HG02884 (cell line): Measurements from ENCODE around the gene ICAM3.
"Not testable (repeated sequence)": the region's sequence is repeated elsewhere in the genome, so short reads cannot be mapped to it uniquely, and the experiment has no call there.

Experiments
- ATAC-seq: cut with Tn5 transposase; IDR thresholded peaks from one replicate; pipeline ENCODE4 v1.9.1; 2021; ENCODE audit warnings: mild to moderate bottlenecking, moderate library complexity; ENCODE audit not compliant: unreplicated experiment

ICAM3 gene, protein sequence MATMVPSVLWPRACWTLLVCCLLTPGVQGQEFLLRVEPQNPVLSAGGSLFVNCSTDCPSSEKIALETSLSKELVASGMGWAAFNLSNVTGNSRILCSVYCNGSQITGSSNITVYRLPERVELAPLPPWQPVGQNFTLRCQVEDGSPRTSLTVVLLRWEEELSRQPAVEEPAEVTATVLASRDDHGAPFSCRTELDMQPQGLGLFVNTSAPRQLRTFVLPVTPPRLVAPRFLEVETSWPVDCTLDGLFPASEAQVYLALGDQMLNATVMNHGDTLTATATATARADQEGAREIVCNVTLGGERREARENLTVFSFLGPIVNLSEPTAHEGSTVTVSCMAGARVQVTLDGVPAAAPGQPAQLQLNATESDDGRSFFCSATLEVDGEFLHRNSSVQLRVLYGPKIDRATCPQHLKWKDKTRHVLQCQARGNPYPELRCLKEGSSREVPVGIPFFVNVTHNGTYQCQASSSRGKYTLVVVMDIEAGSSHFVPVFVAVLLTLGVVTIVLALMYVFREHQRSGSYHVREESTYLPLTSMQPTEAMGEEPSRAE

DNA sequence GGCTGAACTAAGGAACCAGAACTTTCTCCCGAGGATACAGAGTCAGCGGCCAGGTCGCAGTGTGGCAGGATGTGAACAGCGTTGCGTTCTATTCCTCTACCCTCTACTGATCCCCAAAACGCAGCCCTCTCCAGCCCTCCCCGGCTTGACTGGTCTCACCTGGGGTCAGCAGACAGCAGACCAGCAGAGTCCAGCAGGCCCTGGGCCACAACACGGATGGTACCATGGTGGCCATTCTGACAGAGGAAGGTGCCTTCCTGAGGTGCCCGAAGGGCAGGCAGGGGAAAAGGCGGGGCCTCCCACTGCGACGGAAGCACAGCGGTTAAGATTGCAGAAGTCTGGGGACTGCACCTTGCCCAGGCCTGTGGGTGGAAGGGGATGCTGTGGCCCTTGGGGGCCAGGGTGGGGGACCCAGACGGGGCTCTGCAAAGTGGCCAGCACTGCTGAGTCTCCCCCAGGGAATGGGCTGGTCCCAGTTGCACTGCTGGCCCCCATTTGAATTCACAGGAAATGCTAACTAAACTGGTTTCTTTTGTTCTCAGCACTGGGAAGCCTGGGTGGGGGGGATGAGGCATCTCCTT, at the start of gene ICAM3:
Gene ICAM3 (minus strand): TSS at position 245 of the 581 bp plus-strand sequence. CDS start 10 bp downstream, at position 235.
- peak; percentile 54 for ATAC-seq

DNA sequence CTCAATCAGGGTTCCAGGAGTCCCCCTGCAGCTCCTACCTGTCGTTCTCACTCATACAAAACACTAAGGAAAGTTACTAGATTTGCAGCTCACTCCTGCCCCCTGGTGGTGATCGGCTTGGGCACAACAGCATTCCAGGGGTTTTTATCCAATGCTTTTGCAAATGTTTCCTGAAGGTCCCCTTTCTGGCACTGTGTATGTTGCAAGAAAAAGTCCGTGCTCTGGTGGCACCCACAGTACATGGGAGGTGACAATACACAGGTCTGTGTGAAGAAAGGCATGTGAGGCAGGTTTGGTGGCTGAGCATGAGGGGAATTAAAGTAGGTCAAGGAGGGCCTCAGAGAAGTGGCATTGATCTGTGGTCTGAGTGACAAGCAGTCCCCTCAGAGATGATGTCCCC, 49.5 kb upstream of the ICAM3 start:
- ATAC-seq = no peak

DNA sequence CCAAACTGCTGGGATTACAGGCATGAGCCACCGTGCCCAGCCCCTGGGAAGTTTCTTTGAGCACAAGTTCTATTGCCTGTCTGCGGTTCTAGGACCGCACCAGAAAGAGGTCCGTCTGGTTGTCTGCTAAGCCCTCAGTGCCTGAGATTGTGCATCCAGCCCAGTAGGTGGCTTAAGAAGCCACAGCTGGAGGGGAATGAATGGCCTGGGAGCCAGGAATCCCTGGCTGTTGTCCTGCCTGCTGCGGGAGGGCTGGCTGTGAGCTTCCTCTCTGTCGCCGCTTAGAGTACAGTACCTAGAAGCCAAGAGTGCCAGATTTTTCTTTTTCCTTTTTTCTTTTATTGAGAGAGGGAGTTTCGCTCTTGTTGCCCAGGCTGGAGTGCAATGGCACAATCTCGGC, 45.2 kb upstream of the ICAM3 start:
- no peak for ATAC-seq

DNA sequence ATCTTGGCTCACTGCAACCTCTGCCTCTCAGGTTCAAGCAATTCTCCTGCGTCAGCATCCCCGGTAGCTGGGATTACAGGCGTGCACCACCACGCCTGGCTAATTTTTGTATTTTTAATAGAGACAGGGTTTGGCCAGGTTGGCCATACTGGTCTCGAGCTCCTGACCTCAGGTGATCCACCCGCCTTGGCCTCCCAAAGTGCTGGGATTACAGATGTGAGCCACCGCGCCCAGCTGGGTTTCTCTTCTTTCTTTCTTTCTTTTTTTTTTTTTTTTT, 43.7 kb upstream of the ICAM3 start:
- ATAC-seq = not testable (repeated sequence)

DNA sequence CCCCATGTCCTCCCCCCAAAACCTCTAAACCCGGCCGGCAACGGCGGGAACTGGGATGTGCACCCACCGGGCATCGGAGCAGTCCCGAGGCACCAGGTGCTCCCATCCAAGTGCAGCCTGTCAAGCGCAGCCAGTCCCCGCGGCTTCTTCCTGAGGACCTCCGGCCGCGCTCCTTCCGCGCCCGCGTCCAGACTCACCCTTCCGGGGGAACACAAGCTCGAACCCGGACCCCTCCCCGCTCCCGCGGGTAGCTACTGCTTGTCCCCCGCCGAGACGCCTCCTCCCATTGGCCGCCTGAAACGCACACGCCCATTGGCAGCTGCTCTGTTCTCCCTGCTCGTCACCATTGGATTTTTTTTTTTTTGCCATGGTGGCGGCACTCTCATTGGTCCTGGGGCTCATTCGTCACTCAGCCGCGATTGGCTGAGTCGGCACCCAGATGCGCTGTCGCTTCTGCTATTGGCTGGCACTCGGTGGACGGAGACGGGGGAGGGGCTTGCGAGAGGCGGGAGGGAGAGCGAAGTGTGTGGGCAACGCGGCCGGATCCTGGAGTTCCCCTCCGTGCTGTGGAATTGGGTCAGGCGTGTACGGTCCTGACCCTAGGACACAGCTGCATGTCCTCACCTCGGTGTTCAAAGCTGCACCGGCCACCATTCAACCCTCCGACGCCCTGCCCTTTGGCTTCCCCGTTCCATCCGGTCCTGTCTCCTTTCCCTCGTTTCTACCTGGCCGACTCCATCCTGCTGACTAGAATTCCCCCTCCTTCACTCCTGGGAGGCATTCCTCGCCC, 41.1 kb upstream of the ICAM3 start, which contains the start of gene TYK2:
Gene TYK2 (minus strand): TSS at position 260 of the 790 bp plus-strand sequence. CDS start 2,166 bp downstream, outside the sequence.
- ATAC-seq = peak; percentile 85

DNA sequence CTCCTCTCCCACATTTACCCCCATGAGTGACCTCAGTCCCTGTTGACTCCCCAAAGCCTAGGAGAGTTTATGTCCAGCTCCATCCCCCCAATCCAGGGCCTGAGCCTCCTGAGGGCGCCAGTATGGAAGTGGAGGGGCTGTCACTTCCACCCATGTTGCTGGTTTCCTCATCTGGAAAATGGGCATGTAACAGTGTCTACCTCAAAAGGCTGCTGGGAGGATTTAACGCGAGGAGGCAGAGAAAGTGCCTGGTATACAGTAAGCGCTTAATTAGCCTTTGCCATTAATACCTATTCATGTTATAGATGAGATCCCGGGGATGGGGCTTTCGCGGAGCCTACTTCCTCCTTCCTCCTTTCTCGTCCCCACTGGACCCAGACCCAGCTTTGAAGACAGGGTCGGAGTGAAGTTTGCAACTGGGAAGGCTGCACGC, 40.5 kb upstream of the ICAM3 start:
- no peak for ATAC-seq

DNA sequence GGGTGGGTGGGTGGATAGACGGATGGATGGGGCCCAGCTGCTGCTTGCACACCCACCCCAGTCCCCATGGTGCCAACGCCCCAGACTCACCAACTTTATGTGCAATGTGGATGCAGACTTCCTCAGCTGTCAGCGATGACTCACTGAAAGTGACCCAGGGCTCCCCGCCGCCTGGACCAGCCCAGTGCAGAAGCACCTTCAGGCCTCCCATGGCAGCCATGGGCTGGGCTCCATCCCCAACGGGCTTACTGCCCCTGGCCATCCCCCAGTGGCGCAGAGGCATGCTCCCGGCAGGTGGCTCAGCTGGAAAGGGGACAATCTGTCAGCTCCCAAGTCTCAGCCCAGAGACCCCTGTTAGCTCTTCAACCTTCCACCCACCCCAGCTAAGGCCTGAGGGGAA, 38.7 kb upstream of the ICAM3 start:
- ATAC-seq = no peak

DNA sequence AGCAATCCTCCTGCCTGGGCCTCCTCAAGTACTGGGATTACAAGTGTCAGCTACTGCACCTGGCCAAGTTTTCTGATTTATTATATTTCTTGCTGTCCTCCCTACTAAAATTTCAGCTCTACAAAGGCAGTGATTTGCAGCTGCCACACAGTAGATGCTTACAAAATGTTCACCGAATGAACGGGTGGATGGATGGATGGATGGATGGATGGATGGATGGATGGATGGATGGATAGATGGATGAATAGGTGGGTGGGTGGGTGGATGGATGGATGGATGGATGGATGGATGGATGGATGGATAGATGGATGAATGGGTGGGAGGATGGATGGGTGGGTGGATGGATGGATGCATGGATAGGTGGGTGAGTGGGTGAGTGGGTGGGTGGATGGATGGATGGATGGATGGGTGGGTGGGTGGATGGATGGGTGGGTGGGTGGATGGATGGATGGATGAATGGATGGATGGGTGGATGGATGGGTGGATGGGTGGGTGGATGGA, 37.8 kb upstream of the ICAM3 start:
- ATAC-seq = not testable (repeated sequence)

DNA sequence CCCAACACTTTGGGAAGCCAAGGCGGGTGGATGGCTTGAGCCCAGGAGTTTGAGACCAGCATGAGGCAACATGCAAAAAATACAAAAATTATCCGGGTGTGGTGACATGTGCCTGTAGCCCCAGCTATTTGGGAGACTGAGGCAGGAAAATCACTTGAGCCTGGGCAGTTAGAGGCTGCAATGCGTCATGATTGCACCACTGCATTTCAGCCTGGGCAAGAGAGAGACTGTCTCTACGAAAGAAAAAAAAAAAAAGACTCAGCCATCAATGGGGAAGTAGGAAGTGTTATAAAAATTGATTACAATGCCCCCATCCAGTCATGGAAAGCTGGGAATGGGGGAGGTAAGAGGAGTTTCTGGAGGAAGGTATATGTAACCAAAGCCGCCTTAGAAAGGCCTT, 35.5 kb upstream of the ICAM3 start:
- no peak for ATAC-seq

DNA sequence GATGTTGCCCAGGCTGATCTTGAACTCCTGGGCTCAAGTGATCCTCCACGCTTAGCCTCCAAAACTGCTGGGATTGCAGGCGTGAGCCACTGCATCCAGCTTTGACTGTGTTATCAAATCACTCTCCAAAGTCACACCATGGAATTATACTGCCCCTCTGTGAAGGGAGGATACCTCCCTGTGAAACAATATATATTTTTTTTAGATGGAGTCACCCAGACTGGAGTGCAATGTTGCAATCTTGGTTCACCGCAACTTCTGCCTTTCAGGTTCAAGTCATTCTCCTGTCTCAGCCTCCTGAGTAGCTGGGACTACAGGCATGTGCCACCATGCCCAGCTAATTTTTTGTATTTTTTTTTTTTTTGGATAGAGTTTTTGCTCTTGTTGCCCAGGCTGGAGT, 33.3 kb upstream of the ICAM3 start:
- no peak for ATAC-seq

DNA sequence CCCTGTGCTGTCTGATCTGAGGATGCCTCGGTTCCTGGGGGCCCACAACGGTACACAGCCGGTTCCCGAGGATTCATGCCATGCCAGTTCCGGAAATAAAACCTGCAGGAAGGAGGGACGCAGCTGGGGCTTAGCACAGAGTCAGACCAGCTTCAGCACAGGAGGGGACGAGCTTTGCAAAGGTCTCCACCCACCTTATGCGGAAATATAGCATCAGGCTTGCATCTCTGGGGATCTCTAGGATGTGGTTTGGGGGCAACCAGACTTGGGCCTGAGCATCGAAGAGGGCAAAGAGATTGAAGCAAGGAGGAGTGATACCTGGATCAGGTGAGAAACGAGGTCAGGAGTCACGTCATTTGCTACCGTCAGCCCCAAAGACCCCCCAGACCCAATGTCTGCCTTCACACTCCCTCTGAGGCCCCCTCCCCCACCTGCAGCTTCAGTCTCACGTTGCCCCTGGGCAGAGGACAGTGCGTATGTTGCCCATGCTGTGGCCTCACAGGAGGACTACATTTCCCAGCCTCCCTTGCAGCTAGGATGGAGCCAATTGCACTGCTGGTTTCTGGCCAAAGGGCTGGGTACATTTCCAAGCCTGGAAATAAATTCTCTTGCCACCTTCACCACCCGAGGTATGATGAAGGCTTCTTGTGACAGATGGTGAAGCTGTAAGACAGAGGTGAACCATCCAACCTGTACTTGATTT, 28.8 kb upstream of the ICAM3 start:
- ATAC-seq = no peak

DNA sequence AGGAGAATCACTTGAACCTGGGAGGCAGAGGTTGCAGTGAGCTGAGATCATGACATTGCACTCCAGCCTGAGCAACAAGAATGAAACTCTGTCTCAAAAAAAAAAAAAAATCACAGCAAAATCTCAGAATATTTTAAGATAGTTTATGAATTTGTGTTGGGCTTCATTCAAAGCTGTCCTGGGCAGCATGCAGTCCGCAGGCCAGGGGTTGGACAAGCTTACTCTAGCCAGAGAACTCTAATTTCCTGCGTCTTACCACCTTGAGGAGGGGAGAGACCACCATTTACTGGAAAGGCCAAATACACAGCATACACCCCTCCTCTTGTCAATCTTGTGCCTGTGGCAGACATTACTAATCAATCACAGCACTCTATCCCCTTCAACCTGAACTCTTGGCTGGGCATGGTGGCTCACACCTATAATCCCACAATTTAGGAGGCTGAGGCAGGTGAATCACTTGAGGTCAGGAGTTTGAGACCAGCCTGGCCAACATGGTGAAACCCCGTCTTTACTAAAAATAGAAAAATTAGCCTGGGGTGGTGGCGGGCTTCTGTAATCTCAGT, 27.6 kb upstream of the ICAM3 start:
- ATAC-seq = not testable (repeated sequence)

DNA sequence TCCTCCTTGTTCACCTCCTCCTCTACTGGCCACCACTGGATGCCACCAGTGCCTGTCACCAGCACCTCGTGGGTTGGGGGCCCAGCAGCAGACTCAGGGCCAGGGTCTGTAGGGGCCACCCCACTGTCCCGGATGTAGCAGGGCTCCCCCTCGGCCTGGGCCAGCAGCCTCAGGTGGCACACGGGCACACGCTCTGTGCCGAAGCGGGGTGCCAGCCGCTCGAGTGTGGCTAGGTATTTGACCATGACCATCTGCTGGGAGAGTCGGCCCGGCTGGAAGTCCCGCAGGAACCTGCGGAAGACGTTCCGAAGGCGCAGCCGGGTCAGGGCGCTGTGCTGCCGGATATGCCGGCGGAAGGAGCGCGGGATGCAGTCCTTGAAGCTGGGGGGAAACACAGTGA, 26.1 kb upstream of the ICAM3 start:
- ATAC-seq = no peak

DNA sequence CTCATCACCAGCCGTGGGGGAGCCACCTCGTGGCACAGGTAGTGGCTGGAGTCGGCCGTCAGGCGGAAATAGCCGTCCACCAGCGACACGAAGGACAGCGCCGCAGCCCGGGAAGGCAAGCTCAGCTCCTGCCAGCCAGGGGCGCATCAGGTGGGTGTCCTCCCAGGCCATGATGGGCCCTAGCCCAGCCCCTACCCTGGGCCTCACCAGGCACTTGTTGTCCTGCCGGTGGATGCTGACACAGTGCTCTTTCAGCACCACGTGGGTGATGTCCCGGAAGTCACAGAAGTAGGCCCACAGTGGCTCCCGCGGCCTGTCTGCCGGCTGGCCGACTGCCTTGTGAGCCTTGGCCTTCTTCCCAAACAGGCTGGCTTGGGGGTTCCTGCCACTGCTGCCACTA, 25.2 kb upstream of the ICAM3 start:
- no peak for ATAC-seq

DNA sequence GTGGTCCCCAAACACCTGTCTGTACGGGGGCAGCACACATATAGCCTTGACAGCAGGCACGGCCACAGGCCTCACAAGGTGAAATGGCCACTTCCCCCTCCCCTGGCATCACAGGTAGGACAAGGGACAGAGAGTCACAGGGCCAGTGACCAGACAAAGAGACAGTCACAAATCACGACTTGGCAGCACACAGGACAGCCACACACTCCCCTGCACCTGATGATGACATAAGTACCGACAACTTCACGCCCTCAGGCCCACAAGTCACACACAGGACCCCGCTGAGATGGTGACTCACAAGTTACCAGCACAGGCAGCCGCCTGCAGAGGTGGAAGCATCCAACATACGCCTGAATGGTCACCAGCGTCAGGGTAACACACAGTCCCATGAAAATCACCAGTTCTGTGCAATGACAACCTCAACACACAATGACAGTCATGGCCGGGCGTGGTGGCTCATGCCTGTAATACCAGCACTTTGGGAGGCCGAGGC, 24.4 kb upstream of the ICAM3 start:
- no peak for ATAC-seq

DNA sequence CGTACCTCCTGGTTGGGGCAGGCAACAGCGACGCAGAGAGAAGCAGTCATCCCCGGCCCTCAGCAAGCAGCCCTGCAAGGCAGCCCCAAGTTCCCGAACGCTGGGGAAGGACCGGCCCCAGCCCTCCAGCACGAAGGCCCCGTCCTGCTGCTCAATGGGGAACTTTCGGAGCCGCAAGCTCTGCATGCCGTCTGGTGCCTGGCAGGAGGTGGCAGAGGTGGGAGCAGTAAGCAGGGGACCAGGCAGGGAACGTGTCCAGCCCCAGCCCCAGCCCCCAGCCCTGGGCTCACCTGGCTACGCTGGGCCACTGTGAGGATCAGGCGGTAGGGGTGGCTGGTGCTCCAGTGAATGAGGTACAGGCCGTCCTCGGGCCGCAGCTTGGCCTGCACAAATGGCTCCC, 22.8 kb upstream of the ICAM3 start:
- no peak for ATAC-seq

DNA sequence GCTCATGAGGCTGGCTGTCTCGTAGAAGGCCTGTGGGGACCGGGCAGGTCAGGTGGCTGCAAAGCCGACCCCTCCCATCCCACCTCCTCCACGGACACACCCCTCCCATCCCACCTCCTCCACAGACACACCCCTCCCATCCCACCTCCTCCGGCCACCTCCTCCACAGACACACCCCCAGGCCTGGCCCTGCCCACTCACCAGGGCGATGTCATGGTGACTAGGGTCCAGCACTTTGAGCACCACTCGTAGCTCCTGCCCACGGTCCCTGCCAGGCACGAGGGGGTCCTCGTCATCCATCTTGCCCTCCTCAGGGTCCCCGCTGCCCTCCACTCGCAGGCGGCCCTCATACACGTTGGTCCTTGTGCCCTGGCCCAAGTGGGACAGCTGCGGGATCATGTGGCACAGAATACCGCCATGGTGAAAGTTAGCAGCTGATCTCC, 22.2 kb upstream of the ICAM3 start:
- ATAC-seq = no peak

DNA sequence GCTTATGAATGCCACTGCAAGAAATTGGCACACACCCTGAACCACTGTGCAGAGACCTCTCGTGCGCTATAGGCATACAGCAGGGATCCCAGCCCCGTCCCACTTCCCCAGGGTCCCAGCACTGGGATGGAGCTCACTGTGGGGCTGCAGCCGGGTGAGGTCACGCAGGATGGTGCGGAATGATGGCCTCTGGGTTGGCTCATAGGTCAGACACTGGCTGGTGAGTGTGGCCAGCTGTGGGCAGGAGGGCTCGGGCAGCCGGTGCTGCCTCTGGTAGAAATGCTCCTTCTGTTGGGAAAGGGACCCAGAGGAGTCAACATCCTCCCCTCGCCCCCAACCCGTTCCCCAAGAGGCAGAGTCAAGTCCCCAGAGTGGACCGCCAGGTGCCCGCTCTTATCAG, 17.0 kb upstream of the ICAM3 start:
- no peak for ATAC-seq

DNA sequence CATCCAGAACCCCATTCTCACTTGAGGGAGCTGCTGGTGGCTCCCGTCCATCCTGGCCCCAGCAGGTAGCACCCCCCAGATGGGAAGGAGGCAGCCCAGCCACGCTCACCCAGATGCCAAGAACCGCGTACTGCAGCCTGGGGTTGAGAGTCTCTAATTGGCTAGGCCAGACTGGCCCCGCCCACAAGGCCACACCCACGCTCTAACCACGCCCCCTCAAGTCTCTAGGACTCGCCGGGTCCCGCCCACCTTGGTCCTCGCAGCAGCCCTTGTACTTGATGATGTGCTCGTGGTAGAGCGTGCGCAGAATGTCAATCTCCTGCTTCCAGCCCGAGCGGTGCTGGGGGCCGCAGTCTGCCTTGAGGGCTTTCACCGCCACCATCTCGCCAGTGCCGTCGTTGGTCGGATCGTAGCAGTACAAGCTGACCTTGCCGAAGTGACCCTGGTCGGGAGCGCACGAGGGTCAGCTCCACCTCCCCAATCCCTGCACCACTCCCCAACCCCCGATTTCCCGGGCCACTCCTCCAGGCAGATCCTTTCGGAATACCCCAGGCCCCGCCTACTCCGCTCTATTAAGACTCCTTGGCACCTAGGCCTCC, 14.5 kb upstream of the ICAM3 start:
- no peak for ATAC-seq
